ENCODE measurements around the gene DUSP14. TPM values are rescaled to one million over a fixed set of nuclear protein-coding genes. Genes with fewer than 3 reads are reported as not detected.

The DUSP14 gene
- total and polyA plus RNA-seq, 9 of the 15 experiments (the other 6 are each of a cell fraction or from before 2014, with no cell fraction given) = 20.2 to 74.0 (median 31.8) TPM

- no peaks in the 10 kb centered on the region for H3K9me3 ChIP-seq (replicated peaks; ENCODE audit: control insufficient read depth, insufficient read depth, low read depth, low read length)
- no peaks in the 10 kb centered on the region for H3K9me1 ChIP-seq (ENCODE audit: control insufficient read depth, insufficient read depth, low read length)
- no peak for ATAC-seq
- H3K27me3 ChIP-seq (ENCODE audit: control insufficient read depth in 2 of 2, insufficient read depth in 2 of 2, low read length in 2 of 2) = no peaks in the 10 kb centered on the region
- FAIRE-seq = no peak
- in situ Hi-C loops (cut with MboI) = no loop called here
- TF ChIP-seq ZNF212 (CRISPR knock-in tag; IDR thresholded peaks at IDR 0.05) (no peak), CEBPG (CRISPR knock-in tag; IDR thresholded peaks at IDR 0.05) (no peak), CEBPG (tag; conservative IDR thresholded peaks at IDR 0.05 in 1 of 2, IDR thresholded peaks at IDR 0.05 in 1 of 2) (peak; percentile 54 to 60; a peak in 2 of 4 replicates), NFXL1 (CRISPR knock-in tag; IDR thresholded peaks at IDR 0.05) (no peak), GABPB1 (CRISPR knock-in tag; IDR thresholded peaks at IDR 0.05) (no peak), ATF3 (IDR thresholded peaks at IDR 0.05) (peak; percentile 45), ATF3 (CRISPR knock-in tag; conservative IDR thresholded peaks at IDR 0.05) (no peak)
- WGBS (ENCODE audit: insufficient coverage, low coverage, missing lambda C conversion rate) = 73% methylated on average over 2 of the region's 2 CpGs
- no peak for DNase-seq (ENCODE audit: extremely low read depth in 1 of 4, low spot score in 3 of 4)
- H3K4me2 ChIP-seq (ENCODE audit: insufficient read depth, low read length) = no peak overlapping the region
- no peaks in the 10 kb centered on the region for H3K79me2 ChIP-seq (ENCODE audit: control insufficient read depth, insufficient read depth, low read length)
- intact Hi-C loops (cut with micrococcal nuclease) = no loop called here
- no peak overlapping the region for H3K27ac ChIP-seq (ENCODE audit: extremely low read depth, low read depth, low read length)
- no peak overlapping the region for H3K9ac ChIP-seq (ENCODE audit: insufficient read depth in 1 of 2, low read depth in 2 of 2, low read length in 2 of 2)
- ChIA-PET CTCF (ENCODE audit: low intra/inter-chr PET ratio) (no interaction called here), POLR2A (interaction anchor here (1.2 to 1.8 kb wide), 2 partner anchors 10 to 14 kb away, joined by 5 to 6 read pairs; no protein-coding TSS in a partner anchor)
- H4K20me1 ChIP-seq (replicated peaks; ENCODE audit: control insufficient read depth, insufficient read depth, low read length) = no peaks in the 10 kb centered on the region
- peaks cover 50% of the 10 kb centered on the region for H3K36me3 ChIP-seq (ENCODE audit: control insufficient read depth, insufficient read depth, low read length)
- BruUV-seq (replicated peaks) = no TSS peak
- peaks cover 0 to 6% of the 10 kb centered on the region in 2 experiments; a peak in 2 of 5 replicates for H3K4me1 ChIP-seq (replicated peaks in 1 of 2; ENCODE audit: control insufficient read depth in 2 of 2, insufficient read depth in 2 of 2, low read length in 2 of 2)
- no peak overlapping the region for H2AFZ ChIP-seq (ENCODE audit: low read depth, low read length)
- H3K4me3 ChIP-seq = no peak overlapping the region
Measured at GRCh38 chr17:37478187-37478586, 11.5 kb upstream of the DUSP14 start.
